GM18861 (cell line): ENCODE data around the gene LRIT1.

Experiments used
- ATAC-seq: cut with Tn5 transposase; IDR thresholded peaks from one replicate; pipeline ENCODE4 v1.9.1; 2021; ENCODE audit not compliant: unreplicated experiment

Gene LRIT1

DNA sequence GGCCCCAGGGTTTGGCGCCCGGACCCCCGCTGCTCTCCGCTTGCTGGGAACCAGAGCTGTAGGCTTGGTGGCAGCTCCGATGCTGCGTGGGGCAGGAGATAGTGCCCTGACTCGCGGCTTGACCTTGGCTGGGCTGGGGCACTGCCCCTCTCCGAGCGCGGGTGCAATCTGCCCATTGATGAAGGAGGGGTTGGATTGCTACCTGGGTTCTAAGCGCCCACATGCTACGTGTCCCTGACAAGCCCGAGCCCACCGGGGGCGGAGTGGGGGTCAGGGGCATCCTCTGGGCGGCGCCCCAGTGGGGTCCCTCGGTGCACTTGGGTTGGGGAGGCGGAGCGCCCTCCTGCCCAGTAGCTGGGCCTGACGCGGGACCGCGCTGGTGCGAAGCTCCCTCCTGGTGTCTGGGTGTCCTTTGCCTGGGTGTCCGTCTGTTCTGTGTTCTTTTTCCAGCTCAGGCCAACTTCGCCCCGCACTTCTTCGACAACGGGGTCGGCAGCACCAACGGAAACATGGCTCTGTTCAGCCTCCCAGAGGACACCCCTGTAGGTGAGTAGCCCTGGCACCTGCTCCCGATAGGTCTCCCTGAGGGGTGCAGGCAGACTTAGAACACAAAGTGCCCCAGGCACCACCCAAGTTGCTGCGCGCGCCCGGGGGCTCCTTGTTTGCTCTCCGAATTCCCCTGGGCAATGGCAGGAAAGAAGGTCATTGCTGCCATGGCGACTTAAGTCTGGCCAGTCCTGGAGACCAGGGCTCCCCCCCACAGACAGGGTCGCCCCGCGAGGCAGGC, 46.1 kb downstream of the LRIT1 start:
- no peak for ATAC-seq

DNA sequence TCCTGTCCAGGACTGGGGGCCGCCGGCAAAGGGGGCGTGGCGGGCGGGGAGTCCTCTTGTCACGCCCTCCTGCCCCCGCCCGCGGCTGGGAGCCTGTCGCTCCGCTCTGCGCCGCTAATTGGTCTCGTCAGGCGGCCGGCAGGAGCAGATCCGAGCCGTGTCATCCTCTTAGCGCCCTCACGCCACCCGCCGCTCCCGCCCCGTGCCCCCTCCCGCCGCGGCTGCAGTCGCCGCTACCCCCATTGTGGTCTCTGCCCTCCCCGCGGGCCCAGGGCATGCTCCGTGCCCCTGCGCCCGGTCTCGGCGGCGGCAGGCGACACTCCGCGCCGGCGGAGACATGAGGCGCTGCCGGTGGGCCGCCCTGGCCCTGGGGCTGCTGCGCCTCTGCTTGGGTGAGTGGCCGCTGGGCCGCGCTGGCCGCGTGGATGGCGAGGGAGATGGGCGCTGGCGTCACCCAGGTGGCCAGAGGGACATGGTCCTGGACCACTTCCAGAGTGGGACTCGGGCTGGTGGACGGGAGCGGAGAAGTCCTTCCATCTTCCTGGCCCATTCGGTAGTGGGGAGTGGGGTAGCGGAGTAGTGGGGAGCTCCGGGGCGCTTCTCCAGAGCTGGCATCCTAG, 46.8 kb downstream of the LRIT1 start, which contains the start of gene CDHR1:
Gene CDHR1 (plus strand): TSS at position 114 of the 620 bp plus-strand sequence. CDS start 224 bp downstream, at position 338.
- peak; percentile 63 for ATAC-seq

DNA sequence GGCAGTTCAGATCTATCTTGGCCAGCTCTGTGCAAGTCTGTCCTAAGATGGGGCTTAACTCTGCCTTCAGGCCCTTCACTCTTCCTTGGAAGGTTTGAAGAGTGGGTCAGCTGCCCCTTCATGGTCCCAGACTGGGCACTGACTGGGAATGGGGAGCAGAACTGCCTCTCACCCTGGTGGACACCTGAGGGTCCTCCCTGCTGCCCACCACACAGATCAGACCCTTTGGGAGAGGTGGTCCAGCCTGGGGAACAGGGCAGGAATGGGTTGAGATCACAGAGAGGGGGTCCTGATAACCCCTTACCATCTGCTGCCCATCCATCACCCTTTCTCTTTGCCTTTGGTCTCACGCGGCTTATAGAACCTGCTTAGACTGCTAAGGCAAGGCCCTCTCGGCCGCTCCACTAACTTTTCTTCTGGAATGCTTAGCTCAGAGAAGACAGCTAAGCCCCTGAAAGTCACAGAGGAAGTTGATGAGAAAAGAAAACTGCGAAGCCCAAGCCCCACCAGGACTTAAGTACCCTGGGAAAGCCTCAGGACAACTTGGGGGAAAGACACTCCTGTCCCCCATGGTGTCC, 47.4 kb downstream of the LRIT1 start:
- no peak for ATAC-seq

DNA sequence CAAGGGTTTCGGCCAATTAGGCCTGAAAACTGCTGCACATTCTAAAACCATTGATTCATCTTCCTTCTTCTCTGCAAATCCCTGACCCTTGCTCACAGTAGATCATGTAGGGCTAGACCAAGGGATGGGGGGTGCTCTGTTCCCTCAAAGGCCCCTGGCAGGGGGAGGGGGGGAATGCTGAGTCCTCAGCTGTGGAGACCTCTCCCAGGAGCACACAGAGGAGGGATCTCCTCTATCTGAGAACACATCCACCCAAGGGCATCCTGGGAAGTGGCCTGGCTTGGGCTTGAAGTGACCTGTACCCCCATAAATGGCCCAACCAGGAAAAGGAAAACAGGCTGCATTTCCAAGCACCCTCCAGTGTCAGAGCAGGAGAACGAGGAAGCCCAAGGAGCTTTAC, 48.0 kb downstream of the LRIT1 start:
- ATAC-seq: no peak

DNA sequence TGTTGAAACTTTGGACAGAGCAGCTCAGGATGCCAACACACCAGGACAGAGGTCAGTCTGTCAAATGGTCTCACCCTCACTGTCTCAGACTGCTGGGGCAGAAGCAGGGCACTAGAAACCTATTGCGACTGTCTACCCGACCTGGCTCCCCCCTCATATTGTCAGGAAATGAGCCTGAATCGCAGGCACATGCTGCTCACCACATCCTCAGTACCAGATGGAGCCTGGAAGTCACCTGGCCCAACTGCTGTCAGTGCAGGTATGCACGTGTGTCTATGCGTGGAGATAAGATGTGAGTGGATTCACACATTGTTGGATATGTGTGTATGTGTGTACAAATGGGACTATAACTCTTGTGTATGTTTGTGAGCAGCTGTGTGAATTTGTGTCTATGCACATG, 50.2 kb downstream of the LRIT1 start:
- ATAC-seq: no peak

DNA sequence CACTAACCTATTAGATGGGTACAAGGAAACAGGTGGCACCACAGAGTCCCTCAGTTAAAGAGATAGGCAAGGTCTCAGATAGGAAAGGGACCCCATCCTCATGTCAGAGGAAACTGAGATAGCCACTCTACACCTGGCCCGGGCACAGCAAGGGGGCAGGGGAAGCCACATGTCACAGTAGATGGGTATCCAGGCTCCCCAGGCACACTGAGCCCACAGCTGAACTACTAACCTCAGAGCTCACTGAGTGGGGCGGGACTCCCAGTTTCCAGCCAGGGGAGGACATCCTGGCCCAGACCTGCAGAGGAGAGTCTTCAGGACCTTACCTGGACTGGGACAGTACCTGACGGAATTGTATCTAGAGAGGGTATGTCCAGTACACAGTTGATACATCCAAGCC, 50.7 kb downstream of the LRIT1 start:
- ATAC-seq: no peak

DNA sequence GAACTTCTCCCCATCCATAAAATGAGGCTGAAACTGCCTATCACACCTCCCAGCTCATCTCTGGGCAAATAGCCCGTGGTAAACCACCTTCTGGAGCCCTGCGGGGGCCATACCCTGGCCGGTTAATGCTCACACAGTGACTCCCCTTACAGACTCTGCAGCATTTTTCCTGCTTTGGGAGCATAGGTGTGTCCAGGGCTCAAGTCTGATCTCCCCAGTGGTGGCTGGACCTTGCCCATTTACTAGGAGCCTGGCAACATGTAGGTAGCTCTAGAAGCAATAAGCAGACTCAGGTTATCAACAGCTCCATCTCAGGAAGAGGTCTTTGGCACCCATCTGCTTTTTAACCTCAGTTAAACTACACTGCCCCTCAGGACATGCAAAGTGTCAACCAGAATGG, 52.5 kb downstream of the LRIT1 start:
- no peak for ATAC-seq

DNA sequence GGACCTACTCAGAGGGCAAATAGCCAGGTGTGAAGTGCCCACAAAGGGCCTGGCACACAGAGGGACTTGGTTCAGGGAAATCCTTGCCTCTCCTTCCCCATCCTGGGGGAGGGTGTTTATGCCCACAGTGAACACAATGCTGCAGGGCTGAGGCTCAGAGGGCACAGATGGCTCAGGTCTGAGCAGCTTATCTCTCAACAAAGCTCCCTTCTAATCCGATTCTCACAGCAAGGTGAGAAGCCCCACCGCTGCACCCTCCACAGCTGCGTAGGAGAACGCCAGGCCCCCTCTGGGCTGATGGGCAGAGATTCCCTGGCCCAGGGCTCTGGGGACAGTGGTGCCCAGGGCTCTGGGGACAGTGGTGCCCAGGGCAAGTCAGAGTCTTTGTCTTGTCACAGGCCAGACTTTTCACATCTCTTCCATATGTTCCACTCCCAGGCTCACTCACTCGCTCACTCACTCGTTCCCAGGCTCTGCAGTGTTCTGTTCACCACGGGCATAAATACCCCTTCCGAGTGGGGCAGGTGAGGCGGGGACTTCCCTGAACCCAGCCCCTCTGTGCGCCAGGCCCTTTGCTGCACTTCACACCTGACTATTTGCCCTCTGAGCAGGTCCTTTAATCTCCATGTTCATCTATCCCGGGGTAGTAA, 55.7 kb downstream of the LRIT1 start:
- ATAC-seq: no peak

DNA sequence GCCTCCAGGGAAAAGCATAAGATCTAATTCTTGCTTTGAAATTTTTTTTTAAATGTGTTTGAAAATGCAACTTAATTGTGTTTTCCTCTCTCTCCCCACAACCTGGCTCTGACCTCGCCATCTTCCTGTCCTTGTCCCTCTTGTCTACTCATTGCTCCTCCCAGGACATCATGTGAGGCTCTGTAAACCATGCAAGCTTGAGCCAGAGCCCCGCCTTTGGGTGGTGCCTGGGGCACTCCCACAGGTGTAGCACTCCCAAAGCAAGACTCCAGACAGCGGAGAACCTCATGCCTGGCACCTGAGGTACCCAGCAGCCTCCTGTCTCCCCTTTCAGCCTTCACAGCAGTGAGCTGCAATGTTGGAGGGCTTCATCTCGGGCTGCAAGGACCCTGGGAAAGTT, 56.8 kb downstream of the LRIT1 start:
- no peak for ATAC-seq

DNA sequence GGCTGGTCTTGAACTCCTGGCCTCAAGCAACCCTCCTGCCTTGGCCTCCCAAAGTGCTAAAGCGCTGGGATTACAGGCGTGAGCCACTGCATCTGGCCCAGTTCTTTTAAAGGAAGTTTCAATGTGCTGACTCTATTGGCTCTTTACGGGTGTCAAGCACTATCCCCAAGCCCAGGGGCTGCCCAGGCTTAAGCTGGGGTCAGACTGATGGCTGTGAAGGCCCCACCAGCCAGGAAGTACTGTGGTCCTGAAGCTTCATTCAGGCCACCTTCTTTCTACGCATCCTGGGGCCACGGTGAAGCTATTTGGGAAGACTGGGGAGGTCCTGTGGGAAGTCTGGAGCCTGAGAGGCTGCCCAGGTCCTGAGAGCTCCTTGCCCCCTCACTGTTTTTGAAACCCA, 59.7 kb downstream of the LRIT1 start:
- ATAC-seq: no peak
